Esophagus squamous epithelium (tissue), 5 donors: ENCODE data around the gene CAPRIN1. TPM values are rescaled to one million over a fixed set of nuclear protein-coding genes. Genes with fewer than 3 reads are reported as not detected.
"Not testable (repeated sequence)": the region's sequence is repeated elsewhere in the genome, so short reads cannot be mapped to it uniquely, and the experiment has no call there.

Experiments
- DNase-seq: peaks from one replicate; lab custom pipeline; 2025; lab: John Stamatoyannopoulos, UW
- H3K27ac ChIP-seq, 4 donors: fragments of 200-600 bp; sonication (generic); one replicate each; pipeline ENCODE4 v1.5.1; 2016 to 2019; ENCODE audit warnings: mild to moderate bottlenecking in 1 of 4
- H3K27me3 ChIP-seq, 4 donors: fragments of 200-600 bp; sonication (generic); 1 replicate in 3 of 4; 2 replicates in 1 of 4; pipeline versions ENCODE4 v1.5.1 to v1.6.0; 2017 to 2021; ENCODE audit warnings: antibody characterized with exemption in 1 of 4
- H3K36me3 ChIP-seq, 3 donors: fragments of 200-600 bp; sonication (generic); one replicate each; pipeline ENCODE4 v1.5.1; 2016 to 2019
- H3K4me1 ChIP-seq, 3 donors: fragments of 200-600 bp; sonication (generic); one replicate each; pipeline ENCODE4 v1.5.1; 2017 to 2019
- H3K4me3 ChIP-seq, 4 donors: fragments of 200-600 bp; sonication (generic); 1 replicate in 3 of 4; 2 replicates in 1 of 4; pipeline ENCODE4 v1.5.1; 2016 to 2019; ENCODE audit warnings: mild to moderate bottlenecking in 2 of 4, moderate library complexity in 1 of 4
- H3K9me3 ChIP-seq, 3 donors: fragments of 200-600 bp; sonication (generic); one replicate each; pipeline ENCODE4 v1.5.1; 2016 to 2019
- CTCF ChIP-seq, 6 experiments: fragments of 450-650 bp in 4 of 6; fragments of 200-600 bp in 2 of 6; sonication (generic) in 2 of 6; IDR thresholded peaks; one replicate each; pipeline ENCODE4 v1.5.1; 2016 to 2019; ENCODE audit warnings: antibody characterized with exemption in 6 of 6, mild to moderate bottlenecking in 4 of 6, moderate library complexity in 4 of 6
- POLR2A ChIP-seq, 4 donors: fragments of 450-650 bp; IDR thresholded peaks; one replicate each; pipeline ENCODE4 v1.6.1; 2017; ENCODE audit warnings: antibody characterized with exemption in 4 of 4, mild to moderate bottlenecking in 4 of 4, moderate library complexity in 3 of 4
- WGBS, 2 donors: methylation state at CpG; one replicate each; pipeline ENCODE4 v1.1.5; 2018; 5-methylcytosine and 5-hydroxymethylcytosine counted together
- intact Hi-C: fragments of 100-400 bp; cut with DNase I; formaldehyde crosslinking; loops from one replicate; pipeline ENCODE4 v1.15.0; 2022
- total RNA-seq, 4 donors: library from RNA; depleted of rRNA; stranded (reverse); fragments of >200 nt; gene quantifications; one replicate each; pipeline ENCODE4 v1.1.0, GENCODE V29; 2016
- donor health status: DM: yes; HTN: yes; CAD: no.

Gene CAPRIN1
- total RNA-seq, 4 donors from 2014 or later: 94.1 to 151 (median 132) TPM

DNA sequence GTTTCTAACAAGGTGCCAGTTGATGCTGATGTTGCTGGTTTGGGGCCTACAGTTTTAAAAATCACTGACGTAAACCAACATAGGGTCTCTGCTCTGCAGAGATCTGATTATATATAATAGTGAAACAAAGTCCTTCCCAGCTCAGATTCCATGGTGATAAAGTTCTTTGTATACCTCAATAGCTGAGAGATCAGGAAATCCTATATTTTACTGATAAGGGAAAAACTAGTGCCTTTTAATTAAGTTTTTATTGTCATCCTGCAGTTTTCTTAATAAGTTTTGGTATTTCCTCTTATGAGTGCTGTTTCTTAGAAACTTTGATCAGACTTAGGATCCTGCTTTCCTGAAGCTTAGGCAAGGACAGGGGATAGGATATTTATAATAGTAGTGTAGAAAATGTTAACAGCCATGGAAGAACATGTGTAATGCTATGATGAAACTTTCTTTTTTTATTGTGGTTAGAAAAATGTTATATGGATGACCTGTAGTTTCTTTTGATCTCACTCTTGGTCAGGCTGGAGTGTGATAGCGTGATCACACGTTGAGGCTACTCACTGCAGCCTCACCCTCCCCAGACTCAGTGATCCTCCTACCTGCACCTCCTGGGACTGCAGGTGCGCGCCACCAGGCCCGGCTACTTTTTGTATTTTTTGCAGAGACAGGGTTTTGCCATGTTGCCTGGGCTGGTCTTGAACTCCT is 14.1 kb downstream of the CAPRIN1 start:
- TF ChIP-seq CTCF (IDR thresholded peaks at IDR 0.05): peak in 2 of 6 experiments; percentile 7 to 26
- no peak for TF ChIP-seq POLR2A (IDR thresholded peaks at IDR 0.05)
- no peaks in the 10 kb centered on the region for H3K9me3 ChIP-seq
- DNase-seq: no peak
- no peak overlapping the region for H3K4me3 ChIP-seq
- no peak overlapping the region for H3K27ac ChIP-seq
- peaks cover 0 to 43% (median 0%) of the 10 kb centered on the region in 3 donors for H3K36me3 ChIP-seq
- H3K27me3 ChIP-seq: no peaks in the 10 kb centered on the region
- WGBS, 2 donors: 83 to 93% methylated on average over 6 of the region's 6 CpGs
- peaks cover 0 to 80% (median 16%) of the 10 kb centered on the region in 3 donors for H3K4me1 ChIP-seq
- intact Hi-C loops: no loop called here

GRCh38 chr11:34066766-34067165 is 15.2 kb downstream of the CAPRIN1 start:
- intact Hi-C loops, H3K4me3 ChIP-seq, H3K9me3 ChIP-seq, DNase-seq, H3K27ac ChIP-seq, H3K27me3 ChIP-seq: not testable (repeated sequence)
- Histone ChIP-seq H3K4me1 (peaks cover 0 to 81% (median 16%) of the 10 kb centered on the region in 3 donors), H3K36me3 (peaks cover 0 to 36% (median 0%) of the 10 kb centered on the region in 3 donors)
- 69 to 74% methylated on average over 7 to 8 of the region's 8 CpGs for WGBS, 2 donors

- H3K27ac ChIP-seq: no peak overlapping the region
- TF ChIP-seq POLR2A (IDR thresholded peaks at IDR 0.05): no peak
- no peak for TF ChIP-seq CTCF (IDR thresholded peaks at IDR 0.05)
- 58 to 78% methylated on average over 7 of the region's 7 CpGs for WGBS, 2 donors
- H3K4me3 ChIP-seq: no peak overlapping the region
- H3K27me3 ChIP-seq: no peaks in the 10 kb centered on the region
- peaks cover 0 to 41% (median 0%) of the 10 kb centered on the region in 3 donors for H3K36me3 ChIP-seq
- intact Hi-C loops: no loop called here
- peaks cover 0 to 81% (median 16%) of the 10 kb centered on the region in 3 donors for H3K4me1 ChIP-seq
- DNase-seq: no peak
- no peaks in the 10 kb centered on the region for H3K9me3 ChIP-seq
Observed at GRCh38 chr11:34067383-34068065, 16.0 kb downstream of the CAPRIN1 start.

DNA sequence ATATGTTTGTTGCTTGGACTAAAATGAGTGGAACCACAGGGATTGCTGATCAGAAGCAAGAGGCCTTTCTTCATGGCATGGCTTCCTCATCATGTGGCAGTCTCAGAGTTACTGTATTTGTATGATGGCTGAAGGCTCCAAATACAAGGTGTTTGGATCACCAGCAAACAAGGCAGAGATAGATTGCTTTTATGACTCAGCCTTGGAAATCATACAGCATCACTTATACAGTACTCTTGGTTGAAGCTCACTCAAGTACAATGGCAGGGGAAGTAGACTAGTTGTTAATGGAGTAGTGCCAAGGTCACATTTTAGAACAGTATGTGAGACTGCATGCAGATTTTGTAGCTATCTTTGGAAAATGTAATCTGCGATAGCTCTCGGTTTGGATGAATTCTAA is 16.6 kb downstream of the CAPRIN1 start:
- TF ChIP-seq CTCF (IDR thresholded peaks at IDR 0.05): no peak
- TF ChIP-seq POLR2A (IDR thresholded peaks at IDR 0.05): no peak
- no peak overlapping the region for H3K4me3 ChIP-seq
- DNase-seq: no peak
- peaks cover 0 to 45% (median 0%) of the 10 kb centered on the region in 3 donors for H3K36me3 ChIP-seq
- 61 to 72% methylated on average over 2 of the region's 2 CpGs for WGBS, 2 donors
- no peak overlapping the region for H3K27ac ChIP-seq
- no peaks in the 10 kb centered on the region for H3K9me3 ChIP-seq
- intact Hi-C loops: no loop called here
- no peaks in the 10 kb centered on the region for H3K27me3 ChIP-seq
- peaks cover 0 to 77% (median 13%) of the 10 kb centered on the region in 3 donors for H3K4me1 ChIP-seq

DNA sequence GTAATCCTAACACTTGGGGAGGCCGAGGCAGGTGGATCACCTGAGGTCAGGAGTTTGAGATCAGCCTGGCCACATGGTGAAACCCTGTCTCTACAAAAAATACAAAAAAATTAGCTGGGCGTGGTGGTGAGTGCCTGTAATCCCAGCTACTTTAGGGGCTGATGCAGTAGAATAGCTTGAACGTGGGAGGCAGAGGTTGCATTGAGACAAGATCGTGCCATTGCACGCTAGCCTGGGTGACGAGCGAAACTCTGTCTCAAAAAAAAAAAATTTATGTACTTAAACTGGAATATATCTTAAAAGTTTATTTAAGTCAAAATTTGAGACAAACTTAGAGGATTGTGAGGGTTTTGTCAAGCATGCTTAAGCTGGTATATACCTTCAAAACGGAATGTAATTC is 19.8 kb downstream of the CAPRIN1 start:
- DNase-seq, H3K9me3 ChIP-seq, H3K27ac ChIP-seq, H3K4me3 ChIP-seq, H3K27me3 ChIP-seq, intact Hi-C loops: not testable (repeated sequence)
- Histone ChIP-seq H3K4me1 (peaks cover 0 to 67% (median 13%) of the 10 kb centered on the region in 3 donors), H3K36me3 (peaks cover 0 to 53% (median 2%) of the 10 kb centered on the region in 3 donors)
- WGBS, 2 donors: 65 to 70% methylated on average over 8 of the region's 8 CpGs

GRCh38 chr11:34072041-34072440 is 20.5 kb downstream of the CAPRIN1 start:
- Histone ChIP-seq H3K4me1 (peaks cover 0 to 60% (median 13%) of the 10 kb centered on the region in 3 donors), H3K9me3 (no peaks in the 10 kb centered on the region), H3K27ac (no peak overlapping the region), H3K27me3 (no peaks in the 10 kb centered on the region), H3K36me3 (peaks cover 0 to 60% (median 10%) of the 10 kb centered on the region in 3 donors), H3K4me3 (no peak overlapping the region)
- WGBS, 2 donors: 80 to 86% methylated on average over 3 of the region's 3 CpGs
- TF ChIP-seq CTCF (IDR thresholded peaks at IDR 0.05) (no peak), POLR2A (IDR thresholded peaks at IDR 0.05) (no peak)
- intact Hi-C loops: no loop called here
- no peak for DNase-seq
